Left ventricle myocardium inferior (tissue), 1 donor: ENCODE results near the gene PALD1. TPM values are rescaled to one million over a fixed set of nuclear protein-coding genes. Genes with fewer than 3 reads are reported as not detected.

Experiments used
- DNase-seq: peaks from one replicate; pipeline ENCODE4 v3.0.0-alpha.2; 2020
- H3K27ac ChIP-seq: fragments of 200-600 bp; replicated peaks from 2 replicates; pipeline ENCODE4 v1.8.0; 2021
- H3K27me3 ChIP-seq: fragments of 200-600 bp; 2 replicates; pipeline ENCODE4 v1.8.0; 2021; ENCODE audit warnings: low read depth
- H3K36me3 ChIP-seq: fragments of 200-600 bp; 2 replicates; pipeline ENCODE4 v1.8.0; 2021
- H3K4me1 ChIP-seq: fragments of 200-600 bp; 2 replicates; pipeline ENCODE4 v1.8.0; 2021
- H3K4me3 ChIP-seq: fragments of 200-600 bp; 2 replicates; pipeline ENCODE4 v1.8.0; 2021; ENCODE audit warnings: mild to moderate bottlenecking, moderate library complexity
- H3K9me3 ChIP-seq: fragments of 200-600 bp; replicated peaks from 2 replicates; pipeline ENCODE4 v1.8.0; 2021
- CTCF ChIP-seq: fragments of 200-600 bp; IDR thresholded peaks from 2 replicates; pipeline ENCODE4 v1.8.0; 2021; ENCODE audit warnings: antibody characterized with exemption, mild to moderate bottlenecking, borderline replicate concordance
- intact Hi-C: fragments of 100-400 bp; cut with micrococcal nuclease; formaldehyde crosslinking; loops from one replicate; pipeline ENCODE4 v1.11.0; 2022
- total RNA-seq: library from RNA; stranded (reverse); fragmentation: NEBNext Ultra II Directional; extraction: Animal tissue kit (Norgen Biotek cat#: 25700); gene quantifications from one replicate; pipeline ENCODE4 v1.2.1, GENCODE V29; 2021
- donor health status: DM: no; HTN: yes; CAD: no; lungs with severe emphysema.

PALD1 gene
- total RNA-seq, 1 donor from 2014 or later, result 5.1 TPM

DNA sequence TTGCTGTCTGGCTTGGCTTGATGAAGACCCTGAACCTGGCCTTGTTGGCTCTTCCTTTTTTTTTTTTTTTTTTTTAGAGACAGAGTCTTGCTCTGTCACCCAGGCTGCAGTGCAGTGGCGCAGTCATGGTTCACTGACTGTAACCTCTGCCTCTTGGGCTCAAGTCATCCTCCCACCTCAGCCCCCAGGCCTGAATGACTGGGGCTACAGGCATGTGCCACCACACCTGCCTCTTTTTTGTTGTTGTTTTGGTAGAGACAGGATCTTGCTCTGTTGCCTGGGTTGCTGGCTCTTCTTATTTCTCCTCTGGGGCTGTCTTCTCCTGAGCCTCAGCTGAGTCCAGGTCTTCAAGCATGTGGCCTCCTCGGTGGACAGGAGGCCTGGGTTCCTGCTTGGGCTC lies 79.3 kb downstream of the PALD1 start:
- intact Hi-C loops, result no loop called here
- H3K4me1 ChIP-seq, result peaks cover 50% of the 10 kb centered on the region
- H3K27me3 ChIP-seq, result no peaks in the 10 kb centered on the region
- peak; percentile 8 for DNase-seq
- no peak overlapping the region for H3K4me3 ChIP-seq
- no peak overlapping the region for H3K27ac ChIP-seq
- TF ChIP-seq CTCF, result no peak
- H3K36me3 ChIP-seq, result no peaks in the 10 kb centered on the region
- no peaks in the 10 kb centered on the region for H3K9me3 ChIP-seq

DNA sequence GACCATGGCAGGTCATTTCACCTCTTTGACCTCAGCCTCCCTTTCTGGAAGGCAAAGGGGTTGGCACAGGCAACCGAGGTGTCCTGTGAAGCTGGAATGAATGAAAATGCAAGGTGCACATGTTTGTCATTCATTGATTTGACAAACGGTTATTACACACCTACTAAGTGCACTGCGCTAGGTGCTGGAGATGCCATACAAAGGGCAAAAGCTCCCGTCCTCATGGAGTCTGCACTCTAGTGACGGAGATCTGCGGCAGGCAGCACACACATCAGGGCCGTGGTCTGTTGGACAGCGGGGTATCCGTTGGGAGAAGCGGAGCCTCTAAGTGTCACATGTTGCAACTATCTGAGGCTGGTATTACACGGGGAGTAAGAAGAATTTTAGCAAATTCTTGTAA lies 79.7 kb downstream of the PALD1 start:
- Histone ChIP-seq H3K36me3 (no peaks in the 10 kb centered on the region), H3K9me3 (no peaks in the 10 kb centered on the region), H3K27me3 (no peaks in the 10 kb centered on the region), H3K4me1 (peaks cover 51% of the 10 kb centered on the region), H3K4me3 (no peak overlapping the region), H3K27ac (no peak overlapping the region)
- intact Hi-C loops, result no loop called here
- DNase-seq, result peak; percentile 6
- no peak for TF ChIP-seq CTCF

DNA sequence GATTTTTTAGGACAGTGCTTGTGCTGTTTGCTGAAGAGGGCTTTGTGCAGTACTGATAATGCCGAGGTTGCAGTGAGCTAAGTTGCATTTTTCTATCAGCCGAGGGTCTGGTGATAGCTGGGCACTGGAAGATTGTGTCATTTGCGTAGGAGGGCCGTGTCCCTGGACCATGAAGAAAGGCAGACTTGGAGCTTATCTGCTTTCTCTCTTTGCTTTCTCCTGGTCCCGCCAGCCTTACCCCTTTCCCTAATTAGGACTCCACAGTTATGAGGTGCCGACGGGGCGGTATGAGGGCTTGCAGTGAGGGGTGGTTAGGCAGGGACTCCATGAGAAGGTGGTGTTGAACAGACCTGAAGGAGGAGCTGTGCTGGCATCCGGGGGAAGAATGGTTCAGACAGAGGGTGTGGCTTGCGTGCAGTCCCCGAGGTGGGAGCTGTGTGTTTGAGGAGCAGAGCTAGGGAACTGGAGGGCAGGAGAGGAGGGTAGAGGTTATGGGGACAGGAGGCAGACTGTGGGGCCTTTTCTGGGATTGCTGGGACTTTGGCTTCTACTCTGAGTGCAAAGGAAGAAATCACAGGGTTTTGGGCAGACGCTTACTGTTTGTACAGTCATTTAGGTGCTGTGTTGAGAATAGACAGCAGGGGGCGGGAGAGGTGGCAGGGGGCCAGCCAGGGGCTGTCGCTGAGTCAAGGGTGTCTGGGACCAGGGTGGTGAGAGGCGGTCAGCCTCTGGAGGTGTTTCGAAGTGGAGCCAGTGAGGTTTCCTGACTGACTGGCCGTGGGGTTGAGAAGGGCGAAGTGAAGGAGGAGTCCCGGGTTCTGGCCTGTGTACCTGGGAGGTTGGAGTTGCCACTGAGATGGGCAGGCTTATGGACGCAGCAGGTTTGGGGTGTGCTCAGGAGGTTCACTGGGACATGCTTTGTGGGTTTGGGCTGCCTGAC lies 80.6 kb downstream of the PALD1 start:
- Histone ChIP-seq H3K4me3 (peak overlapping the region; percentile 27), H3K27ac (peak overlapping the region; percentile 73), H3K27me3 (no peaks in the 10 kb centered on the region), H3K36me3 (peaks cover 2% of the 10 kb centered on the region), H3K4me1 (peaks cover 60% of the 10 kb centered on the region), H3K9me3 (no peaks in the 10 kb centered on the region)
- TF ChIP-seq CTCF, result peak; percentile 70
- DNase-seq, result peak; percentile 71
- intact Hi-C loops, result no loop called here

- Histone ChIP-seq H3K4me3 (no peak overlapping the region), H3K9me3 (no peaks in the 10 kb centered on the region), H3K27ac (peak overlapping the region; percentile 73), H3K4me1 (peaks cover 67% of the 10 kb centered on the region), H3K36me3 (peaks cover 9% of the 10 kb centered on the region), H3K27me3 (no peaks in the 10 kb centered on the region)
- no peak for DNase-seq
- TF ChIP-seq CTCF, result no peak
- intact Hi-C loops, result no loop called here
Measured at GRCh38 chr10:70559861-70560260, 81.3 kb downstream of the PALD1 start.

DNA sequence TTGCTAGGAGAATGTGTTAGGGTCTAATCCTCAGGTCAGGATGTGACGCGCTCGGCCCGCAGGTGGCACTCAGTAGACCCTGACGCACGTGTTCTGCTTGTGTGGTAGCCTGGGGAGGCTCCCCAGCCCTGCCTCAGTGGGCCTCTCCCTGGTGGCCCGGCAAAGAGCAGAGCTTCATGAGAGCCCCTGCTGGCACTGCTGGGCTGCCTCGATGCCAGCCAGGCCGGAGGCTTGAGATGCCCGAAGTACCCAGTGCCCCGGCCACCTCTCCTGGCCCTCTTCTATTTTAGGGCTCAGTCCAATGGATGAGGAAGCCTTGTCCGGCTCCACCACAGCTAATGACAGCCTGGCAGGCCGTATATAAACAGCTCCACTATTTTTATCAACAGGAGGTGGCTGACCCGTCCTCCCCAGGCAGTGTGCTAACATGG lies 82.0 kb downstream of the PALD1 start:
- H3K4me3 ChIP-seq, result no peak overlapping the region
- peaks cover 74% of the 10 kb centered on the region for H3K4me1 ChIP-seq
- intact Hi-C loops, result no loop called here
- H3K36me3 ChIP-seq, result peaks cover 9% of the 10 kb centered on the region
- H3K9me3 ChIP-seq, result no peaks in the 10 kb centered on the region
- H3K27ac ChIP-seq, result peak overlapping the region; percentile 73
- DNase-seq, result no peak
- no peak for TF ChIP-seq CTCF
- no peaks in the 10 kb centered on the region for H3K27me3 ChIP-seq
